Erythroblast (primary cell): Measurements from ENCODE around the gene IVNS1ABP.

ENCODE experiments used
- GATA1 ChIP-seq: IDR thresholded peaks from 2 replicates; pipeline ENCODE4 v1.6.1; 2011; ENCODE audit warnings: low read depth, mild to moderate bottlenecking, control low read depth, low read length, moderate library complexity
- POLR2A ChIP-seq: IDR thresholded peaks from 2 replicates; pipeline ENCODE4 v1.6.1; 2011; ENCODE audit warnings: mild to moderate bottlenecking, low read length

- TF ChIP-seq POLR2A (no peak), GATA1 (no peak)
These were observed 25.4 kb downstream of the IVNS1ABP start for GRCh38 chr1:185291652-185292051.
